ENCODE data around the gene G3BP1.
"Not testable (repeated sequence)": the region's sequence is repeated elsewhere in the genome, so short reads cannot be mapped to it uniquely, and the experiment has no call there.

G3BP1 gene

GRCh38 chr5:151751593-151751992 is 20.2 kb upstream of the G3BP1 start:
- in situ Hi-C loops (cut with MboI; ENCODE audit: low sequenced_read_pairs) = no loop called here

- in situ Hi-C loops (cut with MboI; ENCODE audit: low sequenced_read_pairs) = no loop called here
These were observed 16.4 kb upstream of the G3BP1 start for GRCh38 chr5:151755383-151755782.

GRCh38 chr5:151757233-151758140 is 14.3 kb upstream of the G3BP1 start:
- in situ Hi-C loops (cut with MboI; ENCODE audit: low sequenced_read_pairs) = no loop called here

- in situ Hi-C loops (cut with MboI; ENCODE audit: low sequenced_read_pairs) = no loop called here
These were observed 13.7 kb upstream of the G3BP1 start for GRCh38 chr5:151758141-151758429.

- in situ Hi-C loops (cut with MboI; ENCODE audit: low sequenced_read_pairs) = no loop called here
These were observed 13.1 kb upstream of the G3BP1 start, which contains the start of gene ATOX1 for GRCh38 chr5:151758430-151759241. Gene ATOX1, minus strand, starts transcription at chr5:151758631. Its CDS starts 80 bp downstream, at chr5:151758551.

- in situ Hi-C loops (cut with MboI; ENCODE audit: low sequenced_read_pairs) = no loop called here
These were observed 7.0 kb upstream of the G3BP1 start for GRCh38 chr5:151764801-151765200.

- in situ Hi-C loops (cut with MboI; ENCODE audit: low sequenced_read_pairs) = no loop called here
These were observed 4.8 kb upstream of the G3BP1 start for GRCh38 chr5:151766975-151767374.

GRCh38 chr5:151770383-151771258 is 1.1 kb upstream of the G3BP1 start:
- in situ Hi-C loops (cut with MboI; ENCODE audit: low sequenced_read_pairs) = no loop called here

- in situ Hi-C loops (cut with MboI; ENCODE audit: low sequenced_read_pairs) = no loop called here
These were observed 483 bp downstream of the G3BP1 start for GRCh38 chr5:151772029-151772845.

- in situ Hi-C loops (cut with MboI; ENCODE audit: low sequenced_read_pairs) = no loop called here
These were observed 1.2 kb downstream of the G3BP1 start for GRCh38 chr5:151772846-151773561.

GRCh38 chr5:151773951-151774350 is 2.2 kb downstream of the G3BP1 start:
- in situ Hi-C loops (cut with MboI; ENCODE audit: low sequenced_read_pairs) = no loop called here

GRCh38 chr5:151775025-151775606 is 3.4 kb downstream of the G3BP1 start:
- in situ Hi-C loops (cut with MboI; ENCODE audit: low sequenced_read_pairs) = no loop called here

GRCh38 chr5:151779531-151780125 is 7.9 kb downstream of the G3BP1 start:
- in situ Hi-C loops (cut with MboI; ENCODE audit: low sequenced_read_pairs) = no loop called here

GRCh38 chr5:151780348-151780747 is 8.6 kb downstream of the G3BP1 start:
- in situ Hi-C loops (cut with MboI; ENCODE audit: low sequenced_read_pairs) = no loop called here

- in situ Hi-C loops (cut with MboI; ENCODE audit: low sequenced_read_pairs) = no loop called here
These were observed 9.4 kb downstream of the G3BP1 start for GRCh38 chr5:151781201-151781600.

GRCh38 chr5:151783664-151784063 is 11.9 kb downstream of the G3BP1 start:
- in situ Hi-C loops (cut with MboI; ENCODE audit: low sequenced_read_pairs) = not testable (repeated sequence)

GRCh38 chr5:151784141-151784540 is 12.4 kb downstream of the G3BP1 start:
- in situ Hi-C loops (cut with MboI; ENCODE audit: low sequenced_read_pairs) = no loop called here

GRCh38 chr5:151786468-151786867 is 14.7 kb downstream of the G3BP1 start:
- in situ Hi-C loops (cut with MboI; ENCODE audit: low sequenced_read_pairs) = no loop called here

- in situ Hi-C loops (cut with MboI; ENCODE audit: low sequenced_read_pairs) = no loop called here
These were observed 16.1 kb downstream of the G3BP1 start for GRCh38 chr5:151787817-151788216.

Data from HL-60/S4 (cell line).